Fibroblast of lung (primary cell): ENCODE results near the gene KCNQ4.

Source experiments
- CTCF ChIP-seq, 2 donors: IDR thresholded peaks in 1 of 2; conservative IDR thresholded peaks in 1 of 2; 1 replicate in 1 of 2; 2 replicates in 1 of 2; pipeline ENCODE4 v1.5.1; 2011 to 2012; ENCODE audit warnings: low read length in 2 of 2, control low read depth in 1 of 2, inconsistent platforms in 1 of 2, low read depth in 1 of 2, mild to moderate bottlenecking in 1 of 2
- EZH2 ChIP-seq: IDR thresholded peaks from 2 replicates; pipeline ENCODE4 v1.5.1; 2012; ENCODE audit warnings: low read length, control low read depth, mild to moderate bottlenecking; ENCODE audit errors: missing control alignments

GRCh38 chr1:40849801-40850592, 66.4 kb downstream of the KCNQ4 start:
- TF ChIP-seq CTCF (conservative IDR thresholded peaks at IDR 0.05 in 1 of 2, IDR thresholded peaks at IDR 0.05 in 1 of 2; ENCODE audit: low read depth in 1 of 2, low read length in 2 of 2) (peak; percentile 83 to 87), EZH2 (no peak)
